Dendritic cell treated with granulocyte-macrophage colony-stimulating factor and Interleukin-4, amounts not matched to agents 40 ng/mL and 50 ng/mL, for 4 days (primary cell): ENCODE data around the gene NR1H2.
"Not testable (repeated sequence)": the region's sequence is repeated elsewhere in the genome, so short reads cannot be mapped to it uniquely, and the experiment has no call there.

ENCODE experiments used
- H3K27ac Mint-ChIP-seq: one replicate; pipeline ENCODE4 v1.8.0; 2022; ENCODE audit warnings: mild to moderate bottlenecking, mixed read lengths
- H3K27me3 Mint-ChIP-seq: one replicate; pipeline ENCODE4 v1.8.0; 2022; ENCODE audit warnings: mild to moderate bottlenecking, mixed read lengths
- H3K36me3 Mint-ChIP-seq: one replicate; pipeline ENCODE4 v1.8.0; 2022; ENCODE audit warnings: low read depth, mixed read lengths
- H3K4me1 Mint-ChIP-seq: one replicate; pipeline ENCODE4 v1.8.0; 2022; ENCODE audit warnings: low read depth, mixed read lengths
- H3K4me3 Mint-ChIP-seq: one replicate; pipeline ENCODE4 v1.8.0; 2022; ENCODE audit warnings: mild to moderate bottlenecking, moderate library complexity, mixed read lengths
- H3K9me3 Mint-ChIP-seq: one replicate; pipeline ENCODE4 v1.8.0; 2022; ENCODE audit warnings: mixed read lengths
- intact Hi-C: fragments of 100-400 bp; cut with micrococcal nuclease; formaldehyde crosslinking; loops from one replicate; pipeline ENCODE4 v1.15.0; 2022

The NR1H2 gene

GRCh38 chr19:50378169-50378862 is 2.1 kb downstream of the NR1H2 start:
- Mint-ChIP-seq H3K9me3 (no peaks in the 10 kb centered on the region), H3K4me1 (peaks cover 54% of the 10 kb centered on the region), H3K27me3 (no peaks in the 10 kb centered on the region), H3K36me3 (peaks cover 71% of the 10 kb centered on the region), H3K4me3 (no peak overlapping the region), H3K27ac (peak overlapping the region; percentile 100)
- intact Hi-C loops = no loop called here

DNA sequence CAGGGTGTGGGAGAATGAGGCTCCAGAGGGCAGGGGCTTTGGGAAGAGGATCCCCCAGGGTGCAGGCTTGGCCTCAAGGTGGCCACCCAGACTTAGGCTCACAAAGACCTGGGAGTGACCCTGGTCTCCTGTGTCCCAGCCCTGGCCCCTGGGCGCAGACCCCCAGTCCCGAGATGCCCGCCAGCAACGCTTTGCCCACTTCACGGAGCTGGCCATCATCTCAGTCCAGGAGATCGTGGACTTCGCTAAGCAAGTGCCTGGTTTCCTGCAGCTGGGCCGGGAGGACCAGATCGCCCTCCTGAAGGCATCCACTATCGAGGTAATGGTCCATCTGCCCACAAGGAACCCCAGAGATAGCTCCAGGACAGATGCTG is 2.6 kb downstream of the NR1H2 start:
- intact Hi-C loops = no loop called here
- Mint-ChIP-seq H3K4me1 (peaks cover 59% of the 10 kb centered on the region), H3K9me3 (no peaks in the 10 kb centered on the region), H3K27me3 (no peaks in the 10 kb centered on the region), H3K4me3 (no peak overlapping the region), H3K27ac (no peak overlapping the region), H3K36me3 (peaks cover 71% of the 10 kb centered on the region)

DNA sequence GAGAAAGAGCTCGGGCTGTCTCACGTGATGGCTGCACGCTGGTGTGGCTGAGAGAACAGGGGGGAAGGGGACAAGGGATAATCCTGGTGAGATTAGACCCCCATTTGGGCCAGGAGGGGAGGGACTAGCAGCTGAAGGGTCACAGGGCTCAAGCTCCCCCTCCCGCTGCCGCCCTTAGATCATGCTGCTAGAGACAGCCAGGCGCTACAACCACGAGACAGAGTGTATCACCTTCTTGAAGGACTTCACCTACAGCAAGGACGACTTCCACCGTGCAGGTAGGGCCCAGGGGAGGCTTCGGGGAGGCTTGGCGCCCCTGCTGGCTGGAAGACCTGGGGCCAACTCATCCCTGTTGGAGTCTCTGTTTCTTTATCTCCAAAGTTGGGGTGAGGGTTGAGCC is 3.3 kb downstream of the NR1H2 start:
- Mint-ChIP-seq H3K4me3 (no peak overlapping the region), H3K4me1 (peaks cover 61% of the 10 kb centered on the region), H3K9me3 (no peaks in the 10 kb centered on the region), H3K27ac (no peak overlapping the region), H3K27me3 (no peaks in the 10 kb centered on the region), H3K36me3 (peaks cover 78% of the 10 kb centered on the region)
- intact Hi-C loops = no loop called here

GRCh38 chr19:50380137-50380536 is 3.9 kb downstream of the NR1H2 start:
- H3K36me3 Mint-ChIP-seq = peaks cover 83% of the 10 kb centered on the region
- no peak overlapping the region for H3K4me3 Mint-ChIP-seq
- H3K27ac Mint-ChIP-seq = no peak overlapping the region
- intact Hi-C loops = no loop called here
- H3K9me3 Mint-ChIP-seq = no peaks in the 10 kb centered on the region
- H3K27me3 Mint-ChIP-seq = no peaks in the 10 kb centered on the region
- H3K4me1 Mint-ChIP-seq = peaks cover 65% of the 10 kb centered on the region

GRCh38 chr19:50380751-50381151 is 4.5 kb downstream of the NR1H2 start:
- Mint-ChIP-seq H3K4me1 (peaks cover 71% of the 10 kb centered on the region), H3K27ac (no peak overlapping the region), H3K27me3 (no peaks in the 10 kb centered on the region), H3K36me3 (peaks cover 86% of the 10 kb centered on the region), H3K9me3 (no peaks in the 10 kb centered on the region), H3K4me3 (no peak overlapping the region)
- intact Hi-C loops = no loop called here

DNA sequence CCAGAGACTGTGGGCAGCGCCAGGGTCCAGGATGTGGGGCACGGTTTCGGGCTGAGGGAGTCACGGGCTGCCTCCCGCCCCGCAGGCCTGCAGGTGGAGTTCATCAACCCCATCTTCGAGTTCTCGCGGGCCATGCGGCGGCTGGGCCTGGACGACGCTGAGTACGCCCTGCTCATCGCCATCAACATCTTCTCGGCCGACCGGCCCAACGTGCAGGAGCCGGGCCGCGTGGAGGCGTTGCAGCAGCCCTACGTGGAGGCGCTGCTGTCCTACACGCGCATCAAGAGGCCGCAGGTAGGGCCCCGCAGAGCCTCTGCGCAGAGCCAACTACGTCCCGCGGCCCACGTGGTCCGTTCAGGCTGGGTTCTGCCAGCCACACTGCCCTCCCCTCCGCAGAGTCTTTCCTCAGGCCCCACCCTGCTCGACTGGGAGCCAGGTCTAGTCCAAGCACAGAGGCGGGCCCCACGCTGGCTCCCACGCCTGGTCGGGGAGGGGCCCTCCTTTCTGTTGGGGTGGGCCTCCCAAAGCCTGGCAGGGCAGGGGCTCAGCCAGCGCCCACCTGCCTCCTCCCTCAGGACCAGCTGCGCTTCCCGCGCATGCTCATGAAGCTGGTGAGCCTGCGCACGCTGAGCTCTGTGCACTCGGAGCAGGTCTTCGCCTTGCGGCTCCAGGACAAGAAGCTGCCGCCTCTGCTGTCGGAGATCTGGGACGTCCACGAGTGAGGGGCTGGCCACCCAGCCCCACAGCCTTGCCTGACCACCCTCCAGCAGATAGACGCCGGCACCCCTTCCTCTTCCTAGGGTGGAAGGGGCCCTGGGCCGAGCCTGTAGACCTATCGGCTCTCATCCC is 5.8 kb downstream of the NR1H2 start:
- Mint-ChIP-seq H3K4me3 (no peak overlapping the region), H3K27me3 (no peaks in the 10 kb centered on the region), H3K27ac (no peak overlapping the region)

DNA sequence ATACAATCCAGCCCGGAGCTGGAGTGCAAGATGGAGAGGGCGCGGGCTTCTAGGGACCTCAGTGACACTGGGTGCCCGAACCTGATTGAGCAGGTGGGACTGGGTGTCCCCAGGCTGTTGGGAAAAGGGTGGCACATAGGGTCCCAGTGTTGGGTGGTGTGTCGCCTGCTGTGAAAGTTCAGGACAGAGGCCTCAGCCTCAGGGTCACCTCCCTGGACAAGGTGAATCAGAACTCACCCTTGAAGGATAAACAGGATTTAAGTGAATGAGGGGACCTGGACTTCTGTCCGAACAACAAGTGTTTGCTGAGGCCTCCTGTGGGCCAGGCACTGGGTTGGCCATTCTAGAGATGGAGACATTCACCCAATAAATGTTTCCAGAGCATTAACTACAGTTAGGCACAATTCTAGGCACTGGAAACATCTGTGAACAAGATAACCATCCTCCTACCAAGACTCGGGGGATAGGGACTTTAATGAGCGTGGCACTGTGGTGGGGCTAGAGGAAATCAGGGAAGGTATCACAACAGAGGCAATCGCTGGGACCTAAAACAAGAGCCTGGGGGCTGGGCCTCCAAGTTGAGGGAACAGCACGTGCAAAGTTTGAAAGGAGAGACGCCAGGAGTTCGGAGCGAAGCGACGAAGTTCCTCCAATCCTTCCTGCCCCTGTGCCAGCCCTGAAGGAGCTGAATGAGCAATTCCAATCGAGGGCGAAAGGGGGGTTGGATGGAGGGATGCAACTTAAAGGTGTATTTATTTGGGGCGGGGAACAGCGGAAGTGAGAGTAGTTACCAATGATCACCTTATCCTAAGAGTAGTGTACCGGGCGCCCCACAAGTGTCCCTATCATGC is 7.0 kb downstream of the NR1H2 start:
- Mint-ChIP-seq H3K4me1 (peaks cover 78% of the 10 kb centered on the region), H3K4me3 (peak overlapping the region; percentile 87), H3K36me3 (peaks cover 75% of the 10 kb centered on the region), H3K9me3 (no peaks in the 10 kb centered on the region), H3K27ac (peak overlapping the region; percentile 94), H3K27me3 (no peaks in the 10 kb centered on the region)
- intact Hi-C loops = no loop called here

More for the DNA sequence above, 5.8 kb downstream of the NR1H2 start:
- Mint-ChIP-seq H3K36me3 (peaks cover 80% of the 10 kb centered on the region), H3K9me3 (no peaks in the 10 kb centered on the region), H3K4me1 (peaks cover 78% of the 10 kb centered on the region)
- intact Hi-C loops = no loop called here

DNA sequence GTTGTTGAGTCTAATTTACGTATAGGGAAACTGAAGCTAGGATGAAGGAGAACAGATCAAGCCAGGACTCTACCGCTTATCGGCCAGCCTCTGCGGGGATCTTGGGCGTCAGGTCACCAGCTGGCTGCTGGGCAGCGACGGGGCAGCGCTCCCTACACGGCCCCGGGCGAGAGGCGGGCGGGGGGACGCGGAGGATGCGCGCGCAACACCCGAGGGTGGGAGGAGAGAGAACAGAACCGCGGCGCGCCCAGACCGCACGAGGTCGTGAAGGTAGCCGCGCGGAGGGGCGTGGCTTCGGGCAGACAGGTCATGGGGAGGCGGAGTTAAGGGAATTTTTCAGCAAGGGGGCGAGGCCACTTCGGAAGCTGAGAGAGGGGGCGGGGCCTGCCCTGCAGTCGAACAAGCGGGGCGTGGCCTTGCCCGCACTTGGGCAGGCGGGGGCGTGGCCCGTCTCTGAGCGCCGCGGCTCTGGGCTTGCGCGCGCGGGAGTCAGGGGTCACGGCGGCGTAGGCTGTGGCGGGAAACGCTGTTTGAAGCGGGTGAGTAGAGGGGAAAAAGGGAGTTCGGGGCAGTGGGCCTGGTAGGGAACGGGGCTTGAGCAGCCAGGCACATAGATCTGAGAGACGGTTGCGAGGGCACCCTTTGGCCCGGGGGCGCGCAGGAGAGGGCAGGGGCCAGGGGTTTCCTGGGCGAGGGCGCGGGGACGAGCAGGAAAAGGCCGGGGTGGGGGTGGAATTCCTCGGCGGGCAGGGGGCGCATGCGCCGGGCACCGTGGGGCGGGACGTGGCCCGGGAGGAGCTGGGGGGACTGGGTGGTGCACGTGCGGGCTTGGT is 7.8 kb downstream of the NR1H2 start, which contains the start of gene POLD1:
Gene POLD1 (plus strand): TSS at position 496 of the 833 bp plus-strand sequence. CDS start 14,505 bp downstream, outside the sequence.
- intact Hi-C loops = loop anchor here (1.0 kb wide), 2 partner anchors 8 to 47 kb away; partner anchors contain the start of gene NR1H2
- H3K36me3 Mint-ChIP-seq = peaks cover 67% of the 10 kb centered on the region
- peak within 1 kb of the TSS; percentile 94 for H3K27ac Mint-ChIP-seq
- H3K4me1 Mint-ChIP-seq = peaks cover 78% of the 10 kb centered on the region
- peak within 1 kb of the TSS; percentile 87 for H3K4me3 Mint-ChIP-seq
- no peaks in the 10 kb centered on the region for H3K9me3 Mint-ChIP-seq
- H3K27me3 Mint-ChIP-seq = no peaks in the 10 kb centered on the region

- Mint-ChIP-seq H3K36me3 (peaks cover 58% of the 10 kb centered on the region), H3K9me3 (no peaks in the 10 kb centered on the region), H3K27me3 (no peaks in the 10 kb centered on the region), H3K4me3 (peak overlapping the region; percentile 87), H3K27ac (peak overlapping the region; percentile 94), H3K4me1 (peaks cover 69% of the 10 kb centered on the region)
- intact Hi-C loops = loop anchor here (1.0 kb wide), 2 partner anchors 9 to 46 kb away; partner anchors contain the start of gene NR1H2
Measured at GRCh38 chr19:50384685-50385535, 8.7 kb downstream of the NR1H2 start.

DNA sequence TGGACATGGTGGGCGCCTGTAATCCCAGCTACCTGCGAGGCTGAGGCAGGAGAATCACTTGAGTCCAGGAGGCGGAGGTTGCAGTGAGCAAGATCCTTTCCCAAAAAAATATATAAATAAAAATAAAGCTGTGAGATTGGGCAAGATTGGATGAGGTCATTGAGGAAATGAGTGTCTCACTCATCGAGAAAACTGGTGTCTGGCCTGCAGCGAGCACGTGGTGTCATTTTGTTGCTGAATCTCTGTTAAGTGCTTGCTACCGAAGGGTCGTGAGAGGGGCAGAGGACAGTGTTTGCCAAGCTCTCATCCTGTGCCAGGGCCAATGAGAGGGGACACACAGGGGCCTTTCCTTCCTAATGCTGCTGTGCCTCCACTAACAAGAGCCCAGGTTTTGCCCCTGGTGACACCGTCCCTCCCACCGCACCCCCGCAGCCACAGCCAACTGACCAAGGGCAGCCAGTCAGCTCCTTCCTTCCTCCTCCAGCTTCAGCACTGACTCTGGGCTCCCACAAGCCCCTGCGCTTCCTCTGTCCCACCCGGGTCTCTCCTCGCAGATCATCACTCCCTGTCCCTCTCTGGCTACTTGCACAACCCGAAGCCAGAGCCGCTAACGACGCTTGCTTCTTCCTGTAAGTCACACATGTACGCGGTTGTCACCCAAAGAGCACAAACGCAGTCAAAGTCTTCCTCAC is 11.1 kb downstream of the NR1H2 start:
- H3K36me3 Mint-ChIP-seq = peaks cover 51% of the 10 kb centered on the region
- H3K27ac Mint-ChIP-seq = peak overlapping the region; percentile 94
- intact Hi-C loops = no loop called here
- H3K27me3 Mint-ChIP-seq = no peaks in the 10 kb centered on the region
- peak overlapping the region; percentile 68 for H3K4me3 Mint-ChIP-seq
- peaks cover 57% of the 10 kb centered on the region for H3K4me1 Mint-ChIP-seq
- no peaks in the 10 kb centered on the region for H3K9me3 Mint-ChIP-seq

- peaks cover 51% of the 10 kb centered on the region for H3K36me3 Mint-ChIP-seq
- H3K4me1 Mint-ChIP-seq = peaks cover 57% of the 10 kb centered on the region
- H3K27ac Mint-ChIP-seq = peak overlapping the region; percentile 94
- no peaks in the 10 kb centered on the region for H3K9me3 Mint-ChIP-seq
- intact Hi-C loops = no loop called here
- no peaks in the 10 kb centered on the region for H3K27me3 Mint-ChIP-seq
- H3K4me3 Mint-ChIP-seq = peak overlapping the region; percentile 68
Measured at GRCh38 chr19:50387868-50388245, 11.6 kb downstream of the NR1H2 start.

DNA sequence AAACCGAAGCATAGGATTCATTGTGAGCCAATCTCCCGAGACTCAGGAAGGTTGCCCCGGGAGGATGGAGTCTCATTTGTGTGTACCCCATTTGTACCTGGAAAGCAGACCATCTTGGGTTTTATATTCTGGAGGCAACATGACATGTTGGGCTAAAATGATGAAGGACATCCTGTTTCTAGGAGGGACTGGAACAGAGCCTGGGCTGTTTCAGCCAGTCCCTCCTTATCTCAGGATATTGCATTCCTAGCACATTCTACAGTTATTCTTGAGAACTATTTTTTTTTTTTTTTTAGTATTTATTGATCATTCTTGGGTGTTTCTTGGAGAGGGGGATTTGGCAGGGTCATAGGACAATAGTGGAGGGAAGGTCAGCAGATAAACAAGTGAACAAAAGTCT is 14.0 kb downstream of the NR1H2 start:
- H3K9me3 Mint-ChIP-seq, intact Hi-C loops, H3K27ac Mint-ChIP-seq, H3K27me3 Mint-ChIP-seq, H3K4me3 Mint-ChIP-seq: not testable (repeated sequence)
- Mint-ChIP-seq H3K36me3 (peaks cover 55% of the 10 kb centered on the region), H3K4me1 (peaks cover 42% of the 10 kb centered on the region)
